Lung microvascular endothelial cell (primary cell): ENCODE data around the gene ZBTB47. TPM values are rescaled to one million over a fixed set of nuclear protein-coding genes. Genes with fewer than 3 reads are reported as not detected.

Experiments
- DNase-seq, 2 donors: peaks; one replicate each; pipeline versions ENCODE4 v3.0.0 to v3.0.0-alpha.2; 2010; ENCODE audit warnings: low read depth in 2 of 2
- total RNA-seq: library from RNA; depleted of rRNA; stranded (reverse); fragments of >200 nt; gene quantifications from 2 replicates; pipeline ENCODE4 v1.2.1, GENCODE V29; 2014

Gene ZBTB47
- total RNA-seq, result 9.8 and 23.6 TPM in 2 replicates

GRCh38 chr3:42653560-42654330 is at the start of gene ZBTB47:
Gene ZBTB47 (plus strand): TSS chr3:42653697. CDS start chr3:42658356, 4,659 bp downstream.
- DNase-seq, result peak; percentile 33 to 46

- DNase-seq, result peak; percentile 73 to 85
Observed at GRCh38 chr3:42605546-42606173, 47.8 kb upstream of the ZBTB47 start.

DNA sequence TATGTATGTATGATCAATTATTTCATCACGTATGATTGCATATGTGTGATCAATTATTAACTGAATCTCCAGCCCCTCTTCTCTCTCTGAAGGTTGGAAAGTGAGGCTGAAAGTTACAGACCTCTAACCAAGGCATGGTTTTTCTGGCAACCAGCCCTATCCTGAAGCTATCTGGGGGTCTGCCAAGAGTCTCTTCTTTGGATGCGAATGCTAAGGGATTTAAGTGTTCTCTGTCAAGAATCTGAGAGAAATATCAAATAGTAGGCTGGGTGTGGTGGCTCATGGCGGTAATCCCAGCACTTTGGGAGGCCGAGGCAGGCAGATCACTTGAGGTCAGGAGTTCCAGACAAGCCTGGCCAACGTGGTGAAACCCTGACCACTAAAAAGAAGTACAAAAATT is 44.9 kb upstream of the ZBTB47 start:
- no peak for DNase-seq

DNA sequence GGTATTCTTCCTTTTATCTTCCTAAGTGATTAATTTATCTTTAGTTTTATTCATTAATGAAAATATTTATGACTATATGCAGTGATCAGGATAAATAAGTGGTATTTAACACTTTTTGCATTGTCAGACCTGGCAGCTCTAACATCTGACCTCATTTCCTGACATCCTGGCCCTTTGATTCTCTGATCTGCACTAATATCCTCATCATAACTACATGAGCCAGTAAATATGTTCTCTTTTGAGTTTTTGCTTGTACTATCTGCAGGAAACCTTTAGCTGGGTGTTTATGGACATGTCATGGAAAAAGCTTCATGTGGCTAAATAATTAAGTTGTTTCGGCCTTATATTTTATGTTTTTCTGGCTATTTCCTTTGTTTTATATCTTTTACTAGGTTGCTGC is 42.5 kb upstream of the ZBTB47 start:
- peak; percentile 65 to 89 for DNase-seq

DNA sequence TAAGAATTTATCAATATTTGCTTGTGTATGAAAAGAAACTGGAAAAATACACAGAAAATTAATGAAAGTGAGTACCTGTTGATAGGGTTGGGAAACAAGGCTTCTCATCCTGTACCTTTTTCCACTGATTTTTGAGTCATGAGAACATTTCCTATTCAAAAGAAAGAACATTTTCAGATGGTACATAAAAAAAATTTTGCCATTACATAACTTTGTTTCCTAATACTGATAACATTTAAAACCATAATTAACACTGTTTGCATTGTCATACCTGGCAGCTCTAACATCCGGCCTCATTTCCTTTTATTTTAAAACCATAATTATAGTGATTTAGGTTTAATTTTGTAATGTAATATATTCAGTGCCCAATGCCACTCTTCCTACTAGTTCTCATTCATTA is 41.3 kb upstream of the ZBTB47 start:
- DNase-seq, result peak in 1 of 2 donors; percentile 73

- DNase-seq, result no peak
Observed at GRCh38 chr3:42612928-42613327, 40.6 kb upstream of the ZBTB47 start.

DNA sequence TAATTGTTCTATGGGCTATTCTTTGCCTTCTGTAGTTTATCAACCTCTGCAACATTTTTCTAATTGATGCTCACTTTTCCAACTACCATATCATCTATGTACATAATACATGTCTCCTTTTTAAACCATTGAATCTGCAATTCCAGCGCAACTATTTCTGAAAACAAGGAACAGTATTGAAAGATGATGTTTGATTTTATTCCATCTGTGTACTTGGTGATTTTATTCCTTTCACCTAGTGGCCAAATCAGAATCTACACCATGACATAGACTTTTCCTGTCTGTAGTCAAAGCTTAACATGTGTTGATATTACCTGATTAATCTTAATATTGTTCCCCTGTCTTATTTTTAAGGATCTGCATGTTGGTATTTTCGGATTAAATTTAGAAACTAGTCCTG is 40.0 kb upstream of the ZBTB47 start:
- DNase-seq, result peak; percentile 25 to 71

GRCh38 chr3:42631620-42632019 is 21.9 kb upstream of the ZBTB47 start:
- no peak for DNase-seq

DNA sequence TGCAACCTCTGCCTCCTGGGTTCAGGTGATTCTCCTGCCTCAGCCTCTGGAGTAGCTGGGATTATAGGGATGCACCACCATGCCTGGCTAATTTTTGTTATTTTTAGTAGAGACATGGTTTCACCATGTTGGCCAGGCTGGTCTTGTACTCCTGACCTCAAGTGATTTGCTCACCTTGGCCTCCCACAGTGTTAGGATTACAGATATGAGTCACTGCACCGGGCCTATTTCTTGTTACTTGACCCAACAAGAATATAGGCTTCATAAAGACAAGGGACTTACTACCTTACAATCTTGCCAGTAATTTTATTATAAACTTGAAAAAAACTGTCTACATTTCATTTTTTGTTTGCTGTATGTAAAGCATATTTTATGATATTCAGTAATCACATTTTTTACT is 21.4 kb upstream of the ZBTB47 start:
- no peak for DNase-seq

- no peak for DNase-seq
Observed at GRCh38 chr3:42633544-42633943, 20.0 kb upstream of the ZBTB47 start.

GRCh38 chr3:42635111-42635510 is 18.4 kb upstream of the ZBTB47 start:
- peak; percentile 32 to 73 for DNase-seq

DNA sequence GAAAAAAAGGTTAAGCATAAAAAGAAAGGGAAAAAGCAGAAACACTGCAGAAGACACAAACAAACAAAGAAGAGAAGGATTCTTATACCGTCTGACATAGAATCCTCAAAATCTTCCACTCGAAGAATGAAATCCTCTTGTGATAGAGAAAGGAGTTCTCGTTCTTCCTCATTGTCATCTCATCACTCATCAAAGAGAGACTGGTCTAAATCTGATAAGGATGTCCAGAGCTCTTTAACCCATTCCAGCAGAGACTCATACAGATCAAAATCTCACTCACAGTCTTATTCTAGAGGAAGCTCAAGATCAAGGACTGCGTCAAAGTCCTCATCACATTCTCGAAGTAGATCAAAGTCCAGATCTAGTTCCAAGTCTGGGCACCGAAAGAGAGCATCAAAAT is 16.5 kb upstream of the ZBTB47 start:
- DNase-seq, result no peak

- peak in 1 of 2 donors; percentile 28 for DNase-seq
Observed at GRCh38 chr3:42638339-42638842, 15.1 kb upstream of the ZBTB47 start.

- no peak for DNase-seq
Observed at GRCh38 chr3:42639192-42639591, 14.3 kb upstream of the ZBTB47 start.

DNA sequence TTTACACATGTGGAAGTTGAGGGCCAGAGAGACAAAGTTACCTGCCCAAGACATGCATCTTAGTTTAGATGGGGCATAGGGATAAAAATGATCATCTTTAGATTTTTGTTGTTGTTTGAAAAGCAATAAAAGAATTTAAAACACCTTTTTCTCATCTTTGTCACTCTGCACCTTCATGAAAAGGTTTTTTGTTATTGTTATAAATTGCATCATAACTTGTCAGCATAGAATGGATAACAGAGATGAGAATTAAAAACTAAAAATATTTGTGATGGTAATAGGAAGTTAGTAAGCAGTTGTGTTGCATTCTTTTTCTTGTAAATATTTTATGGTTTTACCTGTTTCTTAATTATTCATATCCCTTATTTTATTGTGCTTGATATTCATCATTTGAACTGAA is 13.4 kb upstream of the ZBTB47 start:
- no peak for DNase-seq

DNA sequence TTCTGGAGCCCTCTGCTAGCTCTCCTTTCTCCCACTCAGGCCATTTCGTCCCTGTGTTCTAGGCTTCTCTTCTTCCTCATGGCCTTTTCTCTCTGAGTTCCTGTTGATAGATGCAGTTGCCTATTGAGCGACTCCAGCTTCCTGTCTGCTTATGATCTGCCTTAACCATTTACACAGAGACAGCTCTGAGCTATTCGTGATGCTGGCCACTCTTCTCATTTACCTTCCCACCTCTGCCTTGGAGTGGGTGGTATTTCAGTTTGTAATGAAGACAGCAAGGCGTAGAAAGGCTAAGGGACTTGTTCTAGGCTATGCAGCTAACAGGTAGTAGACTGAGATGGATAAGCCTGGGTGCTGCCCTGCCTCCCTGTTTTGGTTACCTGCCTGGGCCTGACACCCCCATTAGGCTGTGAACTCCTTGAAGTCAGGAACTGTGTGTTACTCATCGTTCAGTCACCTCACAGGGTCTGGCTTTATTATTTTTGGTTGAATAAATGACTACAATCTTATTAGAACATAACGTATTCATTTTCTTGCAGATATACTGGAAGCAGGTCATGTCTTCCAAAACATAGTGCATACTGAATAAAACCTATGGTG is 12.6 kb upstream of the ZBTB47 start:
- no peak for DNase-seq

GRCh38 chr3:42647821-42648459 is 5.6 kb upstream of the ZBTB47 start:
- no peak for DNase-seq

- DNase-seq, result no peak
Observed at GRCh38 chr3:42649006-42649405, 4.5 kb upstream of the ZBTB47 start.

- DNase-seq, result no peak
Observed at GRCh38 chr3:42649783-42650182, 3.7 kb upstream of the ZBTB47 start.

DNA sequence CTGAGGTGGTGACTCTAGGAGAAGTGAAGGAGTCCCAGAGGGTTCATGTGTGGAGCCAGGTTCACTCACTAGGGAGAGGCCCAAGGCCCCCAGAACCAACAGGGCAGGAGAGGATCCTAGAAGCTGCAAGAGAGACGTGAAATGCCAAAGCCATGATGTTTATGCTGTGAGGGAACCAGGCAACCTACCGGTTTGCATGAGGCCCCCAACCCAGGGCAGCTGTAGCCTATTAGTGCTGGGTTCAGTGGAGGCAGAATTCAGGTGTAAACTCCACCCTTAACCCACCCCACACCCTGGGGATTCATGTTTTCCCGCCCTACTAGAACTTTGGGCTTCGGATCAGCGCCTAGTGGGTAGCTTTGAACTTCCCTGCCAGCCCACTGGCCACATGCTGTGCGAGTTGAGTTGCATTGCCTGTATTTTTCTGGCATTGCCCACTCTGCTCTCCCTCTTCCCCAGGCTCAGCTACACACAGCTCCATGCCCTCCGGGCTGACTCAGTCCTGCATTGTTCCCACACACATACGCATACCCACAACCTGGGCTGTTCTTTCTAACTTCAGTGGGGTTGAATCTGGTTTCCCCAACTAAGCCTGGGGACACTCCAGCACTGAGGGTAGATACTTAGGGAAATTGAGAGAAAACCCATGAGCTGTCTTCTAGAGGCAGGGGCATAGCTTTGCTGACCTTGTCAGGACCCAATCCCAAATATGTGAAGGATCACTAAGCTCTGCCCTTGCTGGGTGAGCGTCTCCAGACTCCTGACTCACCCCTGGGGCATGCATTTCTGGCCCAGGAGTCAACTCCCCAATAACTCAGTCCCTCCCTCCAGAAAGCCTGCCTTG is 2.0 kb upstream of the ZBTB47 start:
- no peak for DNase-seq

DNA sequence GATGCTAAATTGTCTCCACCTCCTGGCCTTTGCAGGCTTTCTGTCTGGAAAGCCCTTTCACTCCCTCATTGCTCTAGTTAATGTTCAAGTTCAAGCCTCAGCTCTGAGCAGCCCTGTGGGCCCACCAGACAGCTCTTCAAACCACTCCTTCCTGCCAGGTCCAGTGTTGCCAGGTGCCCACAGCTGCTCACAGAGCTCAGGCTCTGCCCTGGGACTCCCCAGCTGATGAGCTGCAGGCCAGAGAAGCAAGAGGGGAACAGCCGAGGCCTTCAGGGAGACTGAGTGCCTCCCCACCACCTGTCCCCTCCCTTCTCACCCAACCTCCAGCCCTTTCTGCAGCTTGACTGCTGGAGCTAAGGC is 1.3 kb upstream of the ZBTB47 start:
- no peak for DNase-seq
